ENCODE results near the gene GPLD1.
"Not testable (repeated sequence)": the region's sequence is repeated elsewhere in the genome, so short reads cannot be mapped to it uniquely, and the experiment has no call there.

Gene GPLD1

DNA sequence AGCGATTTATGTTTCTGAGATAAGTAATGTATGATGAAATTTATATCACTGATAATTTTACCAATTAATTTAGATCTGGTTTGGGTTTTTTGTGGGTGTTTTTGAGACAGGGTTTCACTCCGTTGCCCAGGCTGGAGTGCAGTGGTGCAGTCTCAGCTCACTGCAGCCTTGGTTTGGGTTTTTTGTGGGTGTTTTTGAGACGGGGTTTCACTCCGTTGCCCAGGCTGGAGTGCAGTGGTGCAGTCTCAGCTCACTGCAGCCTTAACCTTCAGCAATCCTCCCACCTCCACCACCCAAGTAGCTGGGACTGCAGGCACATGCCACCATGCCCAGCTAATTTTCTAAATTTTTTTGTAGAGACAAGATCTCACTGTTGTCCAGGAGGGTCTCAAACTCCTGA lies 73.6 kb downstream of the GPLD1 start:
- TF ChIP-seq, protein P1, sequence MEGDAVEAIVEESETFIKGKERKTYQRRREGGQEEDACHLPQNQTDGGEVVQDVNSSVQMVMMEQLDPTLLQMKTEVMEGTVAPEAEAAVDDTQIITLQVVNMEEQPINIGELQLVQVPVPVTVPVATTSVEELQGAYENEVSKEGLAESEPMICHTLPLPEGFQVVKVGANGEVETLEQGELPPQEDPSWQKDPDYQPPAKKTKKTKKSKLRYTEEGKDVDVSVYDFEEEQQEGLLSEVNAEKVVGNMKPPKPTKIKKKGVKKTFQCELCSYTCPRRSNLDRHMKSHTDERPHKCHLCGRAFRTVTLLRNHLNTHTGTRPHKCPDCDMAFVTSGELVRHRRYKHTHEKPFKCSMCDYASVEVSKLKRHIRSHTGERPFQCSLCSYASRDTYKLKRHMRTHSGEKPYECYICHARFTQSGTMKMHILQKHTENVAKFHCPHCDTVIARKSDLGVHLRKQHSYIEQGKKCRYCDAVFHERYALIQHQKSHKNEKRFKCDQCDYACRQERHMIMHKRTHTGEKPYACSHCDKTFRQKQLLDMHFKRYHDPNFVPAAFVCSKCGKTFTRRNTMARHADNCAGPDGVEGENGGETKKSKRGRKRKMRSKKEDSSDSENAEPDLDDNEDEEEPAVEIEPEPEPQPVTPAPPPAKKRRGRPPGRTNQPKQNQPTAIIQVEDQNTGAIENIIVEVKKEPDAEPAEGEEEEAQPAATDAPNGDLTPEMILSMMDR (conservative IDR thresholded peaks at IDR 0.05; ENCODE audit: control insufficient read depth, insufficient read depth, low read depth, low read length) = no peak
- DNase-seq (ENCODE audit: low read depth) = no peak
- no peak overlapping the region for H3K4me3 ChIP-seq (ENCODE audit: control insufficient read depth, low read depth, low read length)

GRCh38 chr6:24414531-24414930 lies 74.8 kb downstream of the GPLD1 start:
- DNase-seq (ENCODE audit: low read depth); H3K4me3 ChIP-seq (ENCODE audit: control insufficient read depth, low read depth, low read length): not testable (repeated sequence)

DNA sequence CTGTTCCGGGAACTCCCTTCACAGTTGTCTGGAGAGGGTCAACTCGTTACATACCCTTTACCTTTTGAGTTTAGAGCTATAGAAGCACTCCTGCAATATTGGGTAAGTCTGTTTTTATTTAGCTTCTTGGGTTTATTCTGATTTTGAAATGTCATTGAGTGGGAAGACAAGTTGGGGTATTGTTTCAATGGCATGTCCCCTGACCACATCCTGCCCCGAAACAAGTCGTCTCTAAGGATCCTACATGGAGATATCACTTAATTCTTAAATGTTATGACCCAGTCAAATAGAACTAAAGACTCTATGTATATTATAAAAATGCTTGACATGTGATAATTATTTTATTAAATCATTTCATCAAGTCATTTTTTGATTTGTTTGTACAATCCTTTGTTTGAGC lies 77.1 kb downstream of the GPLD1 start:
- no peak overlapping the region for H3K4me3 ChIP-seq (ENCODE audit: control insufficient read depth, low read depth, low read length)
- TF ChIP-seq, protein P1 (conservative IDR thresholded peaks at IDR 0.05; ENCODE audit: control insufficient read depth, insufficient read depth, low read depth, low read length) = no peak
- DNase-seq (ENCODE audit: low read depth) = no peak

GRCh38 chr6:24410622-24411021 lies 78.8 kb downstream of the GPLD1 start:
- DNase-seq (ENCODE audit: low read depth) = no peak
- no peak overlapping the region for H3K4me3 ChIP-seq (ENCODE audit: control insufficient read depth, low read depth, low read length)
- TF ChIP-seq, protein P1 (conservative IDR thresholded peaks at IDR 0.05; ENCODE audit: control insufficient read depth, insufficient read depth, low read depth, low read length) = no peak

DNA sequence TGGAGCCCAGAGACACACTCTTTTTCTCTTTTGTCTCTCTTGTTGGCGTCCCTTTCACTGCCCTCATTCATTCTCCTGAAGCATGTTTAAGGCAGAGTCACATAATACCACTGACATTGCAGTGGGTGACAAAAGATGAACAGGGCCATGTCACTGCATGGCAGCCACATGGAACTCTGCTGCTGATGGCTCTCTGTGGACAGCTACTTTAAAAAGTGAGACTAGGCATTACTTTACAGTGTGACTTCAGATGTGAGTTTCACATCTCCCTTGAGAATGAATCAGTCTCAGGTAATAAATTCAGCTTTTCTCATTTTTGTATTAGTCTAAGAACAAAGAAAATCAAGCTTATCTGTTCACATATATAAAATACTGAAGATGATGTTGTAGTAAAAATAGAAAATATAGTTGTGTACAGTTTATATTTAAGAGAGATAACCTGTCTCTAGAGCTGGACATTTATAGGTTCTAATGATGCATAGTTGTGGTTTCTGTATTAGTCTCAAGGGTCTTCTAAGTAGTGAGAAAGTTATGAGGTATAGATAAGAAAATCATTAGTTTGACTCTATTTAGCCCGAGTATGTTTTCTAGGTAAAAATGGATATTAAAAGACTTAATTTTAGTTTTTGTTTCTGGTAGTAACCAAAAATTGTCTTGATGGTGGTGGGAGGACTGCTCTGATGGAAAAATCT lies 80.5 kb downstream of the GPLD1 start:
- TF ChIP-seq, protein P1 (conservative IDR thresholded peaks at IDR 0.05; ENCODE audit: control insufficient read depth, insufficient read depth, low read depth, low read length) = no peak
- DNase-seq (ENCODE audit: low read depth) = no peak
- no peak overlapping the region for H3K4me3 ChIP-seq (ENCODE audit: control insufficient read depth, low read depth, low read length)

GRCh38 chr6:24405262-24405661 lies 84.1 kb downstream of the GPLD1 start:
- no peak overlapping the region for H3K4me3 ChIP-seq (ENCODE audit: control insufficient read depth, low read depth, low read length)
- no peak for DNase-seq (ENCODE audit: low read depth)
- TF ChIP-seq, protein P1 (conservative IDR thresholded peaks at IDR 0.05; ENCODE audit: control insufficient read depth, insufficient read depth, low read depth, low read length) = no peak

- peak overlapping the region; percentile 80 for H3K4me3 ChIP-seq (ENCODE audit: control insufficient read depth, low read depth, low read length)
- no peak for DNase-seq (ENCODE audit: low read depth)
- TF ChIP-seq, protein P1 (conservative IDR thresholded peaks at IDR 0.05; ENCODE audit: control insufficient read depth, insufficient read depth, low read depth, low read length) = no peak
Measured at GRCh38 chr6:24403501-24403824, 85.9 kb downstream of the GPLD1 start.

All from fibroblast of mammary gland (primary cell).